IPS DF 19.7 (cell line): ENCODE results near the gene TIMM8A.
"Not testable (repeated sequence)": the region's sequence is repeated elsewhere in the genome, so short reads cannot be mapped to it uniquely, and the experiment has no call there.

Source experiments
- DNase-seq: peaks from one replicate; pipeline ENCODE4 v3.0.0-alpha.2; 2013; ENCODE audit warnings: low read depth, low spot score

Gene TIMM8A

DNA sequence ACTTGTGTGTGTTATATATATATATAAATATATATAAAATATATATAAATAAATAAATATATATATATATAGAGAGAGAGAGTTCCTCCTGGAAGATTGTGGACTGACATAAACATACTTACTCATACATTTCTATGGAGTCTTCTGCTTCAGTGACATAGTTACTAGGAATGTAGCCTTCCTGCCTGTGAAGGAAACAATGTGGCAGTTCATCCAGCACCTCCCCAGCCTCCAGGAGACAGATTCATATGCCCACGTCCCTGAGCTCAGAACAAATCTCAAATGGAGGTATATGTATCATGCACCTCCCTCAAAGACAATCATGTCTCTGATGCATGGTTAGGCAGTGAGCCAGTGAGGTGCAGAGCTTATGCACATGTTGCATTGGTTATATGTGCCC lies 11.4 kb upstream of the TIMM8A start:
- DNase-seq: no peak

DNA sequence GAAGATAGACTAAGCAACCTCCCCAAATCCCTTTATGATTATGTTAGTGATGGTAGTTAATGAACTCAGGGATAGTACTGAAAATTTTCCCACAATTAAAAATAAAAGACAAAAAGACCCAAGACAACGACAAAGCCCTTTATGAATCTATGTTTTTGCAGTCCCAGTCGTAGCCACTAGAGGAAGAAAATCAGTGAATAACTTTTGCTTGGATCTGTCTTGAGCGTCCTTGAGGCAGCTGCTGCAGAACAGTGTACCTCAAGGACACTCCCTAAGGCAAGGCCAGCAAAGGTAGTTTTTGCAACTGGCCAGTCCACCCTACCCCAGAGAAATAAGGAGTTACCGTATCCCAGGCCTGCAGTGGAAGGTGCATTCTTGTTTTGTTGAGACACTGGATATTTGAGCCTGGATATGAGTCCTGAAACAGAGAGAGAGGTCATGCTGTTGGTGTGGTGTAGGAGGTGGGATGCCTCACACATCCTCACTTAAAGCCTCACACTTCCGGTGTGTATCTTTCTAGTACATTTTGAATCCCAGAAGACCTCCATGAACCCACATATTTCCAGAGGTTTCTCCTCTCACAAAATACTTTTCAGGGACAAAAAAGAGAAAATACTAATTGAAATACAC lies 8.7 kb upstream of the TIMM8A start:
- no peak for DNase-seq

DNA sequence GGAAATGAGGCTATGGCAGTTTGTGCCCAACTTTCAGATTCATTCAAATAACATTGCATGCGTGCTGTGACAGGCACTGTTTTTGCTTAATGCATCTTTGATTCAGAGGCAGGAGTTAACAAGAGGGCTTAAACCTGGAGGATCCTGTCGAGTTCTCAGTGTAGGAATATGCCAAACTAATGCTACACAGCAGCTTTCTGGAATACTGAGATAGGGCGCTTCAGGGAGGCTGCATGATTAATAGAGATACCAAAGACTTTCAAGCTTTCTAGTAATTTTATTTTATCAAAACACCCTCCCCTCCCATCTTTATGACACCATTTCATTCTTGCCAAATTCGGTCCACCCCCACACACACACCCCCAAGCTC lies 636 bp upstream of the TIMM8A start:
- DNase-seq: no peak

DNA sequence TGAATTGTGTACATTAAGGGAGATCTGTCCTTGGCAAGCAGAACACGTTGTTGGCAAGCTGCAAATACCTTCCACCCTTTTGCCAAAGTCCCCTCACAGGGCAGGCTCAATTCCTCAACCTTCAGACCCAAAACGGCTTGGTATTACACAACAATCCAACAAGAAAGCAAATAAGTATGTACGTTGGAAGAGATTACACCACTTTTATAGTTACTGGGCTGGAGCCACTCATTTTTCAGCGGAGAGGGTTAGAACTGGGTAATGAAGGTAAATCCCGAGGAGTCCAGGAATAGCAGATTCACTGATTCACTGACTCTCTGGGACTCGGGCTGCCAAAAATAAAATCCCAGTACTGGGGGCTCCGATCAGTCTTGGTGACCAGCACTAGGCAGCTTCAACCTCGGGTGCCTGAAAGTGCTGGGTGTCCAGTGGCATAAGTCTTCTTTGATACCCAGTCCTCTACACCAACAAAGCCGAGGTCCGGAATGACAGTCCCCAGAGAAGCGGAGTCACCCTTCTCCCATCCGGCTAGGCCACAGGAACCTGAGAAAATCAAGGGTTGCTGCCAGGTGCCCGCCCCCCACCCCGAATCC lies 587 bp downstream of the TIMM8A start:
- no peak for DNase-seq

DNA sequence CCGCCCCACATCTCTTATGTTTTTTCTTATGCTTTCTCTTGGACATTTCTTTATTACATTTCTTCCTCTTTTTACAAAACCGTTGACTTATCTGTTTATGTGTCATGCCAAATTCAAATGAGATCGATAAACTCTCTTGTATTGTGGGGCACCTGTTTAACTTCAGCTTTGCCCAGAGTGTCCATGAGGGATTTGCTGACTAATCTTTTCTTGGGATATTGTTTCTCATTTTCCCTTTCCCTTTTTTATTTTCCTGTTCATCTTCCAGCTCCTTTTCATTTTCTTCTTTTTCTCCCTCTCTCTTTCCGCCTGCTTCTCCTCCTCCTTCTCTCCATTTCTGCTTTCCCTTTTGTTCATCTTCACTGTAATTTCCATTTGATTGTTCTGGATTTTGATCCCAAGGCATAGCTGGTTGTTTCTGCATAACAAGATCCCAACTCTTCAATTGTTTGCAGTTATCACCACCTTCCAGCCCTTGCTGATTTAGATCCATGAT lies 10.7 kb downstream of the TIMM8A start:
- DNase-seq: no peak

DNA sequence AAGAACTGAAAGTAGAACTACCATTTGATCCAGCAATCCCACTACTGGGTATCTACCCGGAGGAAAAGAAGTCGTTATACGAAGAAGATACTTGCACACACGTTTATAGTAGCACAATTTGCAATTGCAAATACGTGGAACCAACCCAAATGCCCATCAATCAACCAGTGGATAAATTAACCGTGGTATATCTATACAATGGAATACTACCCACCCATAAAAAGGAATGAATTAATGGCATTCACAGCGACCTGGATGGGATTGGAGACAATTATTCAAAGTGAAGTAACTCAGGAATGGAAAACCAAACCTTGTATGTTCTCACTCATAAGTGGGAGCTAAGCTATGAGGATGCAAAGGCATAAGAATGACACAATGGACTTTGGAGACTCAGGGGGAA lies 14.2 kb downstream of the TIMM8A start:
- not testable (repeated sequence) for DNase-seq

DNA sequence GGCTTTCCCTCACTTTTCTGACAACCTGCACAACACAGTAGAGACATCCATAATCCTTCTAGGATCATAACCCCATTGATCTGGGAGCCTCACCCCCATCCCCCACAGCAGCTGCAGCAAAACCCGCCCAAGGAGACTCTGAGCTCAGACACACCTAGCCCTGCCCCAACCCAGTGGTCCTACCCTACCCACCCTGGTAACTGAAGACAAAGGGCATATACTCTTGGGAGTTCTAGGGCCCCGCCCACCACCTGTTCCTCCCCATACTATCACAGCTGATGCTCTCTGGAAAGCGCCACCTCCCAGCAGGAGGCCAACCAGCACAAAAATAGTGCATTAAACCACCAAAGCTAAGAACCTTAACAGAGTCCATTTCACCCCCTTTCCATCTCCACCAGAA lies 21.9 kb downstream of the TIMM8A start:
- DNase-seq: not testable (repeated sequence)

DNA sequence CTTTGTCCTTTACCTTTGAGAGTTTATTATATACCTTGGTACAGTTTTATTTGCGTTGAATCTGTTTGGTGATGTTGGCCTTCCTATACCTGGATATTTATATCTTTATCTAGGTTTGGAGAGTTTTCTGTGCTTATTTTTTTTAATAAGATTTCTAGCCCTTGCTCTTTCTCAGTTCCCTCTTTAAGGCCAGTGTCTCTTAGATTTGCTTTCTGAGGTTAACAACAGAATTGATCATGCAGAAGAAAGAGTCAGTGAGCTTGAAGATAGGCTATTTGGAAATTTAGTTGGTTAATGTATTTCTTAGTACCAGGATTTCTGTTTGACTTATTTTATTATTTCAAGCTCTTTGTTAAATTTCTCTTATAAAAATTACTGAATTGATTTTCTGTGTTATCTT lies 44.8 kb downstream of the TIMM8A start:
- no peak for DNase-seq
